SK-N-SH treated with all-trans-retinoic acid at 6 μM for 48 hours (cell line): Measurements from ENCODE around the gene GADD45B.

Source experiments
- ATAC-seq: fragments of 200-7000 bp; cut with Tn5 transposase; 3 replicates; pipeline ENCODE4 v1.9.1; 2020; ENCODE audit warnings: mild to moderate bottlenecking, moderate library complexity
- ARNTL ChIP-seq: fragments of 450-650 bp; formaldehyde crosslinking; IDR thresholded peaks from 2 replicates; pipeline ENCODE4 v1.5.0; 2020; ENCODE audit warnings: low read depth, mild to moderate bottlenecking, moderate library complexity, borderline replicate concordance
- BACH2 ChIP-seq: fragments of 250-450 bp; sonication (Bioruptor Pico); IDR thresholded peaks from 2 replicates; pipeline ENCODE4 v1.9.0; 2021; ENCODE audit warnings: mild to moderate bottlenecking, borderline replicate concordance
- CREB5 ChIP-seq: fragments of 250-450 bp; sonication (Bioruptor Pico); IDR thresholded peaks from 2 replicates; pipeline ENCODE4 v1.5.1; 2020; ENCODE audit warnings: low read depth, mild to moderate bottlenecking, moderate library complexity
- CSDC2 ChIP-seq: fragments of 250-450 bp; sonication (Bioruptor Pico); IDR thresholded peaks from 2 replicates; pipeline ENCODE4 v1.5.0; 2020; ENCODE audit warnings: mild to moderate bottlenecking, moderate library complexity
- CSRNP3 ChIP-seq: fragments of 250-450 bp; sonication (Bioruptor Pico); IDR thresholded peaks from 2 replicates; pipeline ENCODE4 v1.5.1; 2021; ENCODE audit warnings: mild to moderate bottlenecking, moderate library complexity
- ESRRG ChIP-seq: fragments of 250-450 bp; sonication (Bioruptor Pico); IDR thresholded peaks from 2 replicates; pipeline ENCODE4 v1.6.1; 2021; ENCODE audit warnings: mild to moderate bottlenecking
- GLIS3 ChIP-seq: fragments of 250-450 bp; sonication (Bioruptor Pico); IDR thresholded peaks from 2 replicates; pipeline ENCODE4 v1.5.0; 2020; ENCODE audit warnings: mild to moderate bottlenecking, moderate library complexity
- ISL1 ChIP-seq: fragments of 250-450 bp; sonication (Bioruptor Pico); IDR thresholded peaks from 2 replicates; pipeline ENCODE4 v2.1.2; 2022; ENCODE audit warnings: mild to moderate bottlenecking, moderate library complexity
- PATZ1 ChIP-seq: fragments of 250-450 bp; sonication (Bioruptor Pico); IDR thresholded peaks from 2 replicates; pipeline ENCODE4 v1.8.0; 2020; ENCODE audit warnings: mild to moderate bottlenecking, moderate library complexity, borderline replicate concordance
- POU6F1 ChIP-seq: fragments of 250-450 bp; sonication (Bioruptor Pico); IDR thresholded peaks from 2 replicates; pipeline ENCODE4 v1.8.0; 2021; ENCODE audit warnings: low read depth, mild to moderate bottlenecking, moderate library complexity, borderline replicate concordance
- PPARA ChIP-seq: fragments of 250-450 bp; sonication (Bioruptor Pico); IDR thresholded peaks from 2 replicates; pipeline ENCODE4 v1.5.0; 2020; ENCODE audit warnings: mild to moderate bottlenecking, borderline replicate concordance
- RARB ChIP-seq: fragments of 250-450 bp; sonication (Bioruptor Pico); IDR thresholded peaks from 2 replicates; pipeline ENCODE4 v1.8.0; 2021; ENCODE audit warnings: mild to moderate bottlenecking, moderate library complexity
- TCF4 ChIP-seq: fragments of 250-450 bp; sonication (Bioruptor Pico); IDR thresholded peaks from 2 replicates; pipeline ENCODE4 v1.8.0; 2021; ENCODE audit warnings: mild to moderate bottlenecking, moderate library complexity, borderline replicate concordance
- TSHZ2 ChIP-seq: fragments of 250-450 bp; sonication (Bioruptor Pico); IDR thresholded peaks from 2 replicates; pipeline ENCODE4 v1.5.0; 2020; ENCODE audit warnings: mild to moderate bottlenecking, moderate library complexity
- ZFP3 ChIP-seq: fragments of 250-450 bp; sonication (Bioruptor Pico); IDR thresholded peaks from 2 replicates; pipeline ENCODE4 v1.5.0; 2020; ENCODE audit warnings: mild to moderate bottlenecking, moderate library complexity
- ZFP30 ChIP-seq: fragments of 450-650 bp; formaldehyde crosslinking; IDR thresholded peaks from 2 replicates; pipeline ENCODE4 v1.5.0; 2022; ENCODE audit warnings: mild to moderate bottlenecking, moderate library complexity
- ZNF70 ChIP-seq: fragments of 450-650 bp; formaldehyde crosslinking; IDR thresholded peaks from 2 replicates; pipeline ENCODE4 v1.5.0; 2020; ENCODE audit warnings: mild to moderate bottlenecking, moderate library complexity
- ZNF8 ChIP-seq: fragments of 450-650 bp; formaldehyde crosslinking; IDR thresholded peaks from 2 replicates; pipeline ENCODE4 v1.5.0; 2020; ENCODE audit warnings: mild to moderate bottlenecking, moderate library complexity

The GADD45B gene

GRCh38 chr19:2478278-2478755 is 2.4 kb downstream of the GADD45B start (continued):
- TF ChIP-seq TSHZ2 (CRISPR knock-in tag) = no peak

- TF ChIP-seq CREB5 = no peak
- peak; percentile 38 for ATAC-seq
These were observed 3.0 kb downstream of the GADD45B start for GRCh38 chr19:2478756-2479555.

- ATAC-seq = no peak; the same call in 2 of the 3 replicates
- no peak for TF ChIP-seq PPARA (CRISPR knock-in tag)
- TF ChIP-seq PATZ1 (CRISPR knock-in tag) = no peak
- no peak for TF ChIP-seq ZNF70 (CRISPR knock-in tag)
- no peak for TF ChIP-seq TCF4 (CRISPR knock-in tag)
- TF ChIP-seq POU6F1 (CRISPR knock-in tag) = no peak
- TF ChIP-seq RARB (CRISPR knock-in tag) = no peak
- TF ChIP-seq ZNF8 (CRISPR knock-in tag) = no peak
- no peak for TF ChIP-seq CSDC2 (CRISPR knock-in tag)
- no peak for TF ChIP-seq ISL1 (CRISPR knock-in tag)
- TF ChIP-seq BACH2 (CRISPR knock-in tag) = no peak
- TF ChIP-seq ESRRG = no peak
- TF ChIP-seq GLIS3 (CRISPR knock-in tag) = no peak
- TF ChIP-seq CSRNP3 = no peak
- no peak for TF ChIP-seq TSHZ2 (CRISPR knock-in tag)
- no peak for TF ChIP-seq ZFP3 (CRISPR knock-in tag)
- no peak for TF ChIP-seq ZFP30 (CRISPR knock-in tag)
- TF ChIP-seq ARNTL (CRISPR knock-in tag) = no peak
These were observed 3.7 kb downstream of the GADD45B start for GRCh38 chr19:2479556-2480194.
